Stimulated activated CD8-positive, alpha-beta memory T cell treated with anti-CD3 and anti-CD28 coated beads, Interleukin-2, amount 100 ng/mL, for 48 hours (primary cell): ENCODE data around the gene MYADML2.

Experiments used
- DNase-seq, 2 donors: peaks; one replicate each; pipeline ENCODE4 v3.0.0-alpha.2; 2020; ENCODE audit warnings: low read depth in 2 of 2

MYADML2 gene

GRCh38 chr17:81939218-81939617, 7.8 kb downstream of the MYADML2 start:
- no peak for DNase-seq

GRCh38 chr17:81935709-81936084, 11.3 kb downstream of the MYADML2 start:
- DNase-seq, result no peak

GRCh38 chr17:81934850-81935708, 12.0 kb downstream of the MYADML2 start:
- DNase-seq, result no peak

GRCh38 chr17:81934098-81934757, 12.8 kb downstream of the MYADML2 start:
- no peak for DNase-seq

GRCh38 chr17:81933178-81933699, 13.8 kb downstream of the MYADML2 start:
- no peak for DNase-seq

- no peak for DNase-seq
These were observed 14.6 kb downstream of the MYADML2 start for GRCh38 chr17:81932333-81932983.

- DNase-seq, result no peak
These were observed 15.3 kb downstream of the MYADML2 start for GRCh38 chr17:81931557-81932332.

GRCh38 chr17:81931189-81931556, 15.9 kb downstream of the MYADML2 start:
- no peak for DNase-seq

GRCh38 chr17:81930142-81931125, 16.6 kb downstream of the MYADML2 start:
- DNase-seq, result no peak

GRCh38 chr17:81929253-81930141, 17.5 kb downstream of the MYADML2 start:
- no peak for DNase-seq

GRCh38 chr17:81928544-81929252, 18.3 kb downstream of the MYADML2 start:
- DNase-seq, result no peak

- DNase-seq, result peak; percentile 83
These were observed 19.1 kb downstream of the MYADML2 start, which contains the start of gene MAFG for GRCh38 chr17:81927653-81928543. MAFG (minus strand) TSS chr17:81927735; CDS start chr17:81923185, 4,550 bp downstream.

GRCh38 chr17:81927152-81927652, 19.8 kb downstream of the MYADML2 start:
- no peak for DNase-seq

- peak in 1 of 2 donors; percentile 47 for DNase-seq
These were observed 20.4 kb downstream of the MYADML2 start for GRCh38 chr17:81926451-81927151.

- DNase-seq, result no peak
These were observed 21.1 kb downstream of the MYADML2 start for GRCh38 chr17:81925860-81926450.
